ENCODE results near the gene ENO4. TPM values are rescaled to one million over a fixed set of nuclear protein-coding genes. Genes with fewer than 3 reads are reported as not detected.

Gene ENO4
- total RNA-seq, 1 donor from 2014 or later: not detected

DNA sequence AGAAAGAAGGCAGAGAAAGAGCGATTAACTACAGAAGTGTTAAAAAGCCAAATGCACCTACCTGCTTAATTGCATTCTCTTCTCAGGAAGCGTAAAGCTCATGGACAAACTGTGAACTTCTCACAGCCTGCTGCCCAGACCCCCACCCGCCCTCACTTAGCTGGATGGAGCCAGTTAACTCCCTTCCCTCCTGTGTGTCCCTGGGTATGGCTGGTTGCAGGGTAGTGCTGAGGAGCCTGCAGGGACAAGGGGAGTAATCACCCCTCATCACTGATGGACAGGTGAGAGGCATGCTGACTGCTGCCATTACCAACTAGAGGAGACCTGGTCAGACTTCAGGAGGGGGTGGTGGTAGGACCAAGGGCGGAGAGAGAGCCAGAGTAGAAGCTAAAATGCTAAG is 37.5 kb downstream of the ENO4 start:
- Mint-ChIP-seq H3K36me3 (ENCODE audit: low read depth) (no peaks in the 10 kb centered on the region), H3K4me1 (ENCODE audit: low read depth) (no peaks in the 10 kb centered on the region), H3K9me3 (no peaks in the 10 kb centered on the region), H3K27ac (no peak overlapping the region), H3K27me3 (ENCODE audit: low read depth) (peaks cover 8% of the 10 kb centered on the region), H3K4me3 (ENCODE audit: low read depth) (no peak overlapping the region)
- intact Hi-C loops (cut with micrococcal nuclease): no loop called here
- no peak for DNase-seq (ENCODE audit: low spot score)

DNA sequence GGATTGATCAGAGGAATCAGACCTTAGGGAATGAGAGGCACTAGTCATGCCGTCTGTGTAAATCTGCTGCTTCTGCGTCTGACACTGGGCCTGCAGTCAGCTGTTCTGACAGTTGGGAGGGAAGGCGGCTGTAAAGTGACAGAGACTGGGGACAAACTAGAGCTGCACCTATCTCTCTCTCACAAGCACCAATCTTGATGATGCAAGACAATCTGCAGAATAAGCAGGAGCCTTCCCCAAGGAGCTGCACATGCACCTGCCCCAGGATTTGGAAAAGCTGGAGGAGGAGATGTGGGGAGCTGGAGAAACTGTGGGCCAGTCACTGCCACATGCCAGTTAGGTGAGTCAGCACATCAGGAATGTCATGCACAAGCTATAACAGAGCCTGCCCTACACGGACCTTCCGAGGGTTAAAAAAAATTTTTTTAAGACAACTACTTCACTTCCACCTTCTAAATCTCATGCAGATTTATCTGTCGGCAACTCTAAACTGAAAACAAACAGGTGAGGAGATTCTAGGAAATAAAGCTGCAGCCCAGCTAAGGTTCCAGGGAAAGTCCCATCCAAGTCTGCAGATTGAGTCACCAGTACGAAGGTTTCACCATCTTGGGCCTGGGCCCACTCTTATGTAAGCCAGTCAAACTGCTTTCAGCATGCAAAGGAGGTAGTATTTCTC is 39.2 kb downstream of the ENO4 start:
- Mint-ChIP-seq H3K9me3 (no peaks in the 10 kb centered on the region), H3K4me1 (ENCODE audit: low read depth) (no peaks in the 10 kb centered on the region), H3K27ac (no peak overlapping the region), H3K36me3 (ENCODE audit: low read depth) (no peaks in the 10 kb centered on the region), H3K4me3 (ENCODE audit: low read depth) (no peak overlapping the region), H3K27me3 (ENCODE audit: low read depth) (peaks cover 15% of the 10 kb centered on the region)
- DNase-seq (ENCODE audit: low spot score): no peak
- intact Hi-C loops (cut with micrococcal nuclease): no loop called here

- Mint-ChIP-seq H3K4me3 (ENCODE audit: low read depth) (no peak overlapping the region), H3K27me3 (ENCODE audit: low read depth) (peaks cover 16% of the 10 kb centered on the region), H3K9me3 (no peaks in the 10 kb centered on the region), H3K27ac (no peak overlapping the region), H3K36me3 (ENCODE audit: low read depth) (no peaks in the 10 kb centered on the region), H3K4me1 (ENCODE audit: low read depth) (no peaks in the 10 kb centered on the region)
- intact Hi-C loops (cut with micrococcal nuclease): no loop called here
- DNase-seq (ENCODE audit: low spot score): no peak
Observed at GRCh38 chr10:116889066-116889465, 39.8 kb downstream of the ENO4 start.

DNA sequence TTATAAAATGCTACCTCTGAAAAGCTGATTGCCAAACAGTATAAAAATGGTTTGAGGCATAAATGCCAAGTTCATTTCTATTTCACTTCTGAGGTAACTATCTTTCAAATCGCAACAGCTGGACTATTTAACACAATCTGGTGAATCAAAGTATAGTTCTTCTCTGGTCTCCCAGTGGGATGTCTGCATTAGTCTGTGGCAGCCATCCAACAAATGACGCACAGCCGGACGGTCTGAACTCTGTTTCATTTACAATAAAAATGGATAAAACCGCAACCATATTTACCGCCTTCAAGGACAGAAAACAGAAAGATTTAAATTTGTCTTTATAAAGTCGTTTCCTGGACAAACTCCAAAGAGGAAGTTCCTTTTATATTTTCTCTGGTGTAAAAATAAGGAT is 41.9 kb downstream of the ENO4 start:
- H3K4me3 Mint-ChIP-seq (ENCODE audit: low read depth): no peak overlapping the region
- no peaks in the 10 kb centered on the region for H3K9me3 Mint-ChIP-seq
- no peaks in the 10 kb centered on the region for H3K4me1 Mint-ChIP-seq (ENCODE audit: low read depth)
- no peak overlapping the region for H3K27ac Mint-ChIP-seq
- H3K27me3 Mint-ChIP-seq (ENCODE audit: low read depth): peaks cover 16% of the 10 kb centered on the region
- no peaks in the 10 kb centered on the region for H3K36me3 Mint-ChIP-seq (ENCODE audit: low read depth)
- intact Hi-C loops (cut with micrococcal nuclease): no loop called here
- DNase-seq (ENCODE audit: low spot score): no peak

DNA sequence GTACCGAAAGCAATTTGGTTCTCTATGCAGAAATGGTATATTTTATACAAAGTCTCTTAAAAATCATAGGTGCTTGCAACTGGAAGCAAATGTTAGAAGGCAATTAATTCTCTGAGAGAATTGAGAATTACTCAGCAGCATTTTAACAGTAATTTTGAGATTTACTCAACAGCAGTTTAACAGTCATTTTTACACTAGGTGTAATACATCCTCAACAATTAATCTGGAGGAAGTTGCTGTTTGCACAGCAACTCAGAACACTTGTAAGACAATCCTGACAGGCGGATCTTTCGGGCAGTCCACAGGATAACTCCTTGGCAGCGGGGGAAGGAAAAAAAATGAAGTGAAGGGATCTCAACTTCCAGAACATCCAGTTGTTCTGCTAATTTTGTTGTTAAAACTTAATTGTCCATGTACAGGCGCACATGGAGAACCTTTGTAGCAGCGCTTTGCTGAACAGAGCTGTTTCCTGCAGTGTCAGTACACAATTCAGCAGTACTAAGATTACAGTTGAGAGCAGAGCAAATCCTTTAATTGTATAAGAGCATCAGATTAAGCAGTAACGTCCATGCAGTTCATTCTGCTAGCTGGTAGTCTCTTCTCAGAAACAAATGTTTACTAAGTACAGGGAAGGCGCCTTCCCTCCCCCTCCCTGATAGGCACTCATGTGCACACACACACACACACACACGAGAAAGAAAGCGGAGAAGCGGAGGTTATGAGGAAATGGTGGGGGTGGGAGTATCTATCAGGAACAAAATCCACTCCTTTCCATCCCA is 43.8 kb downstream of the ENO4 start:
- no peaks in the 10 kb centered on the region for H3K9me3 Mint-ChIP-seq
- intact Hi-C loops (cut with micrococcal nuclease): loop anchor here (1.0 kb wide), 1 partner anchor 19 kb away; no protein-coding TSS in a partner anchor

DNA sequence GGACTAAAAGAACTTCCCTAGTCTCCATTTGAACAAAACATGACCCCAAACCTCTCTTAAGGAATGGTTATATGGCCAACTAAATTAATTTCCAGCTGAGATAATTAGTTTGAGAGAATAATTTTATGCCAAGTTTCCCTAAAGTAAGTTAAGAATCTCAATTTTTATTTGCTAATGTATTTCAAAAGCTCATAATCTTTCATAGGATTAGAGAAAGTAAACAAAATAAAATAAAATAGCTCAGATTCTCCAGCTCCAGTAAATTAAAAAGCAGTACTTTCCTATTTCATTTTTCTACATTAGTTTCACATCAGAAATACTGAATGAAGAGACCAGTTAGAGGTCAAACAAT is 44.4 kb downstream of the ENO4 start:
- Mint-ChIP-seq H3K4me1 (ENCODE audit: low read depth) (no peaks in the 10 kb centered on the region), H3K27me3 (ENCODE audit: low read depth) (peaks cover 14% of the 10 kb centered on the region), H3K36me3 (ENCODE audit: low read depth) (no peaks in the 10 kb centered on the region), H3K9me3 (no peaks in the 10 kb centered on the region), H3K4me3 (ENCODE audit: low read depth) (no peak overlapping the region), H3K27ac (no peak overlapping the region)
- DNase-seq (ENCODE audit: low spot score): no peak
- intact Hi-C loops (cut with micrococcal nuclease): loop anchor here (1.0 kb wide), 1 partner anchor 19 kb away; no protein-coding TSS in a partner anchor

More for the DNA sequence above, 43.8 kb downstream of the ENO4 start:
- Mint-ChIP-seq H3K36me3 (ENCODE audit: low read depth) (no peaks in the 10 kb centered on the region), H3K27me3 (ENCODE audit: low read depth) (peaks cover 14% of the 10 kb centered on the region), H3K27ac (no peak overlapping the region), H3K4me3 (ENCODE audit: low read depth) (no peak overlapping the region), H3K4me1 (ENCODE audit: low read depth) (no peaks in the 10 kb centered on the region)
- DNase-seq (ENCODE audit: low spot score): no peak

DNA sequence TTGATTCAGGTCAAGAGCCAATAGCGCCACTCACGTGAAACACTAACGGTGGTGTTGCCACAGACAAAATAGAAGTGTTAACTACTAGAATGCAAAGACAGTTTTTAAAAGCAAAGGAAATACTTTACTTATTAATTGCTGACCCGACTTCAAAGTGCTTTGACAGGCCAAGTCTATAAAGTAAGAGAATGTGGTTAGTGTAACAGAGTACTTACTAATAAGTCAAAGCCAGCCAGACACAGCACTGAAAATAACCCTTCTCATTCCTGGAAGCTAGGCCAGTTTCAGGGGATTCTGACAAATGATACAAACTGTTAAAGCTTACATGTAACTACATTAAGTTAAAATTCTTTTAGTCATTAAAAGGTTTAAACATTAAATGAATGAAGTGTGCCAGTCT is 50.3 kb downstream of the ENO4 start:
- no peak overlapping the region for H3K4me3 Mint-ChIP-seq (ENCODE audit: low read depth)
- no peak overlapping the region for H3K27ac Mint-ChIP-seq
- H3K9me3 Mint-ChIP-seq: no peaks in the 10 kb centered on the region
- DNase-seq (ENCODE audit: low spot score): no peak
- no peaks in the 10 kb centered on the region for H3K27me3 Mint-ChIP-seq (ENCODE audit: low read depth)
- intact Hi-C loops (cut with micrococcal nuclease): no loop called here
- no peaks in the 10 kb centered on the region for H3K4me1 Mint-ChIP-seq (ENCODE audit: low read depth)
- H3K36me3 Mint-ChIP-seq (ENCODE audit: low read depth): no peaks in the 10 kb centered on the region

DNA sequence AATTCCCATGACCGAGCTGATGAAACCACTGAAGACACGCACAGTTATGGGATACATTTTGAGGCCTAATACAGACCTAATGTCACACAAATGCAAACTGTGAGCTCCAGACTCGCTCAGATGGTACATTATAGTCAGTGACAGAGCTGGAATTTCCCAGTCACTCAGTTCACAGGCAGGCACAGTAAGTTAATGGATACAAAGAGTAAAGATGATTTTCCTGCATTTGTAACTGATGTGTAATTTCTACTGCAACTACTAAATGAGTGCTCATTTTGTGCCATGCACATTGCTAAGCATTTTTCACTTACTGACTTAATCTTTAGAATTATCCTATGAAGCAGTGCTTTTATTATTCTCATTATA is 56.5 kb downstream of the ENO4 start:
- no peaks in the 10 kb centered on the region for H3K4me1 Mint-ChIP-seq (ENCODE audit: low read depth)
- no peak for DNase-seq (ENCODE audit: low spot score)
- H3K27ac Mint-ChIP-seq: no peak overlapping the region
- no peaks in the 10 kb centered on the region for H3K36me3 Mint-ChIP-seq (ENCODE audit: low read depth)
- H3K9me3 Mint-ChIP-seq: no peaks in the 10 kb centered on the region
- H3K4me3 Mint-ChIP-seq (ENCODE audit: low read depth): no peak overlapping the region
- intact Hi-C loops (cut with micrococcal nuclease): no loop called here
- no peaks in the 10 kb centered on the region for H3K27me3 Mint-ChIP-seq (ENCODE audit: low read depth)

GRCh38 chr10:116907245-116907987 is 58.1 kb downstream of the ENO4 start:
- H3K9me3 Mint-ChIP-seq: no peaks in the 10 kb centered on the region
- no peaks in the 10 kb centered on the region for H3K4me1 Mint-ChIP-seq (ENCODE audit: low read depth)
- DNase-seq (ENCODE audit: low spot score): no peak
- no peak overlapping the region for H3K4me3 Mint-ChIP-seq (ENCODE audit: low read depth)
- intact Hi-C loops (cut with micrococcal nuclease): no loop called here
- no peaks in the 10 kb centered on the region for H3K27me3 Mint-ChIP-seq (ENCODE audit: low read depth)
- H3K36me3 Mint-ChIP-seq (ENCODE audit: low read depth): no peaks in the 10 kb centered on the region
- no peak overlapping the region for H3K27ac Mint-ChIP-seq

- intact Hi-C loops (cut with micrococcal nuclease): no loop called here
- Mint-ChIP-seq H3K27me3 (ENCODE audit: low read depth) (no peaks in the 10 kb centered on the region), H3K4me3 (ENCODE audit: low read depth) (no peak overlapping the region), H3K9me3 (no peaks in the 10 kb centered on the region), H3K27ac (no peak overlapping the region), H3K4me1 (ENCODE audit: low read depth) (no peaks in the 10 kb centered on the region), H3K36me3 (ENCODE audit: low read depth) (no peaks in the 10 kb centered on the region)
- no peak for DNase-seq (ENCODE audit: low spot score)
Observed at GRCh38 chr10:116909307-116909706, 60.0 kb downstream of the ENO4 start.

DNA sequence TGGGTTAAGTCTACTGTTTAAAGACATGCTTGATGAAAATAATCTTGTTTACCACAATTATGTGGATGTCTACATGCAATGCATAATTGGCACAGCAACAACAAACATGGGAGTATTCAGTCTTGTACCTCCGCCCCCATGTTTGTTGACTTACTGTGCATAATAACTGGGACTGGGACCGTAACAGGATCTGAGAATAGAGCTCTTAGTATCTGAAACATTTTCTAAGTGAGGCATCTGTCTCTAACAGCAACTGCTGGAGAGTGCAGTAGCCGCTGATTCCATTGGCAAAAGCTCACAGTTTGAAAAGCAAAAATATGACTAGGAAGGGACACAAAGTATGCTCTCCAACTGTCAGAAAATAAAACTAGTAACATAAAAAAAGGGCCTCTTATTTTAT is 61.6 kb downstream of the ENO4 start:
- Mint-ChIP-seq H3K27ac (no peak overlapping the region), H3K4me1 (ENCODE audit: low read depth) (no peaks in the 10 kb centered on the region), H3K4me3 (ENCODE audit: low read depth) (no peak overlapping the region), H3K27me3 (ENCODE audit: low read depth) (no peaks in the 10 kb centered on the region), H3K36me3 (ENCODE audit: low read depth) (no peaks in the 10 kb centered on the region), H3K9me3 (no peaks in the 10 kb centered on the region)
- no peak for DNase-seq (ENCODE audit: low spot score)
- intact Hi-C loops (cut with micrococcal nuclease): no loop called here

DNA sequence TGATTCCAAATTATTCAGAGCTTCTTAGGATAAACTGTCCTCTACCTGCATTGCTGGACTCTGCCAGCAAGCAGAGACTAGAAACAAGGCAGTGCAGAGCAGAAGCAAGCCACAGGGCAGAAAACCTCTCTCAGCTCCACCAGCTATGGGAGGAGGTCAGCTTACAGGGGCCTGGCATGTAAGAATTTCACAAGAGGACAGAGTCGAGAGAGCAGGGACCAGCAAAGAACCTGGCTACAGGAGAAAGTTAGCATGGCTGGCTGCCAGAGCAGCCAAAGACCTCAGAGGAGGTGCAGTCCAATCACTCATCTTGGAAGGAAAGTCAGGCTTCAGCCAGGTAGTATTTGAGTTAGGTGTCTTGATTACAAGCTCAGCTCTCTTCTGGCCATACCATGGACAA is 62.9 kb downstream of the ENO4 start:
- Mint-ChIP-seq H3K36me3 (ENCODE audit: low read depth) (no peaks in the 10 kb centered on the region), H3K27me3 (ENCODE audit: low read depth) (no peaks in the 10 kb centered on the region), H3K27ac (no peak overlapping the region), H3K4me1 (ENCODE audit: low read depth) (no peaks in the 10 kb centered on the region), H3K9me3 (no peaks in the 10 kb centered on the region), H3K4me3 (ENCODE audit: low read depth) (no peak overlapping the region)
- DNase-seq (ENCODE audit: low spot score): no peak
- intact Hi-C loops (cut with micrococcal nuclease): no loop called here

GRCh38 chr10:116913695-116914094 is 64.4 kb downstream of the ENO4 start:
- H3K36me3 Mint-ChIP-seq (ENCODE audit: low read depth): no peaks in the 10 kb centered on the region
- H3K27ac Mint-ChIP-seq: no peak overlapping the region
- no peaks in the 10 kb centered on the region for H3K4me1 Mint-ChIP-seq (ENCODE audit: low read depth)
- no peaks in the 10 kb centered on the region for H3K9me3 Mint-ChIP-seq
- no peaks in the 10 kb centered on the region for H3K27me3 Mint-ChIP-seq (ENCODE audit: low read depth)
- no peak for DNase-seq (ENCODE audit: low spot score)
- no peak overlapping the region for H3K4me3 Mint-ChIP-seq (ENCODE audit: low read depth)
- intact Hi-C loops (cut with micrococcal nuclease): no loop called here

Data from activated T-helper 2 cell treated with anti-CD3 and anti-CD28 coated beads, Interferon-gamma antibody, Interleukin-2, Interleukin-4, amounts not matched to agents 10 μg/mL and 5 μg/mL and 100 μg/mL, durations not matched to agents 14 hours and 24 hours and 36 hours (primary cell).